ENCODE results near the gene NFIA. TPM values are rescaled to one million over a fixed set of nuclear protein-coding genes. Genes with fewer than 3 reads are reported as not detected.
A peak's percentile ranks its signal among the peaks of the same experiment; 100 is the strongest.

The NFIA gene
- total and polyA plus RNA-seq, 2 of the 13 experiments (the other 11 are each of a cell fraction or from before 2014, with no cell fraction given): 14.7 to 28.5 TPM

DNA sequence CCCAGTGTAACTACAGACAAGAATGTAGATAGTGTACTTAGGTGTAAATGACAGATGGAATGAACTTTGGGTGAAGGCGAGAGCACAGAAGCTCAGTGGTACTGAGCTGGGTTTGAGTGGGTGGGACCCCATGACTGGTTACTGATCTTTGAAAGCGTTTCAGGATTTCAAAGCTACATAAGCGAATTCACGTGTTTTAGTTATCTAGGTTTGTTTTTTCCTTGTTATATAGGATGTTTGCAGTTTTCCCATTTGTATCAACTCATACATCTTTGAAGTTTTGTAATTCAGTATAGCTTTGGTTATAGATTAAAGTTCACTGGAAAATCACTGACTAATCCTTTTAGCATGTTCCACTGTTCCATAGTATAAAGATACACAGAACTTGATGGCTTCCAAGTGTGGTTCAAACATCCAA is 182.5 kb downstream of the NFIA start (continued):
- TF ChIP-seq, protein P1, sequence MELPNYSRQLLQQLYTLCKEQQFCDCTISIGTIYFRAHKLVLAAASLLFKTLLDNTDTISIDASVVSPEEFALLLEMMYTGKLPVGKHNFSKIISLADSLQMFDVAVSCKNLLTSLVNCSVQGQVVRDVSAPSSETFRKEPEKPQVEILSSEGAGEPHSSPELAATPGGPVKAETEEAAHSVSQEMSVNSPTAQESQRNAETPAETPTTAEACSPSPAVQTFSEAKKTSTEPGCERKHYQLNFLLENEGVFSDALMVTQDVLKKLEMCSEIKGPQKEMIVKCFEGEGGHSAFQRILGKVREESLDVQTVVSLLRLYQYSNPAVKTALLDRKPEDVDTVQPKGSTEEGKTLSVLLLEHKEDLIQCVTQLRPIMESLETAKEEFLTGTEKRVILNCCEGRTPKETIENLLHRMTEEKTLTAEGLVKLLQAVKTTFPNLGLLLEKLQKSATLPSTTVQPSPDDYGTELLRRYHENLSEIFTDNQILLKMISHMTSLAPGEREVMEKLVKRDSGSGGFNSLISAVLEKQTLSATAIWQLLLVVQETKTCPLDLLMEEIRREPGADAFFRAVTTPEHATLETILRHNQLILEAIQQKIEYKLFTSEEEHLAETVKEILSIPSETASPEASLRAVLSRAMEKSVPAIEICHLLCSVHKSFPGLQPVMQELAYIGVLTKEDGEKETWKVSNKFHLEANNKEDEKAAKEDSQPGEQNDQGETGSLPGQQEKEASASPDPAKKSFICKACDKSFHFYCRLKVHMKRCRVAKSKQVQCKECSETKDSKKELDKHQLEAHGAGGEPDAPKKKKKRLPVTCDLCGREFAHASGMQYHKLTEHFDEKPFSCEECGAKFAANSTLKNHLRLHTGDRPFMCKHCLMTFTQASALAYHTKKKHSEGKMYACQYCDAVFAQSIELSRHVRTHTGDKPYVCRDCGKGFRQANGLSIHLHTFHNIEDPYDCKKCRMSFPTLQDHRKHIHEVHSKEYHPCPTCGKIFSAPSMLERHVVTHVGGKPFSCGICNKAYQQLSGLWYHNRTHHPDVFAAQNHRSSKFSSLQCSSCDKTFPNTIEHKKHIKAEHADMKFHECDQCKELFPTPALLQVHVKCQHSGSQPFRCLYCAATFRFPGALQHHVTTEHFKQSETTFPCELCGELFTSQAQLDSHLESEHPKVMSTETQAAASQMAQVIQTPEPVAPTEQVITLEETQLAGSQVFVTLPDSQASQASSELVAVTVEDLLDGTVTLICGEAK (IDR thresholded peaks at IDR 0.05): no peak
- TF ChIP-seq, protein P1 (CRISPR knock-in tag; IDR thresholded peaks at IDR 0.05): no peak
- TF ChIP-seq, protein P2, sequence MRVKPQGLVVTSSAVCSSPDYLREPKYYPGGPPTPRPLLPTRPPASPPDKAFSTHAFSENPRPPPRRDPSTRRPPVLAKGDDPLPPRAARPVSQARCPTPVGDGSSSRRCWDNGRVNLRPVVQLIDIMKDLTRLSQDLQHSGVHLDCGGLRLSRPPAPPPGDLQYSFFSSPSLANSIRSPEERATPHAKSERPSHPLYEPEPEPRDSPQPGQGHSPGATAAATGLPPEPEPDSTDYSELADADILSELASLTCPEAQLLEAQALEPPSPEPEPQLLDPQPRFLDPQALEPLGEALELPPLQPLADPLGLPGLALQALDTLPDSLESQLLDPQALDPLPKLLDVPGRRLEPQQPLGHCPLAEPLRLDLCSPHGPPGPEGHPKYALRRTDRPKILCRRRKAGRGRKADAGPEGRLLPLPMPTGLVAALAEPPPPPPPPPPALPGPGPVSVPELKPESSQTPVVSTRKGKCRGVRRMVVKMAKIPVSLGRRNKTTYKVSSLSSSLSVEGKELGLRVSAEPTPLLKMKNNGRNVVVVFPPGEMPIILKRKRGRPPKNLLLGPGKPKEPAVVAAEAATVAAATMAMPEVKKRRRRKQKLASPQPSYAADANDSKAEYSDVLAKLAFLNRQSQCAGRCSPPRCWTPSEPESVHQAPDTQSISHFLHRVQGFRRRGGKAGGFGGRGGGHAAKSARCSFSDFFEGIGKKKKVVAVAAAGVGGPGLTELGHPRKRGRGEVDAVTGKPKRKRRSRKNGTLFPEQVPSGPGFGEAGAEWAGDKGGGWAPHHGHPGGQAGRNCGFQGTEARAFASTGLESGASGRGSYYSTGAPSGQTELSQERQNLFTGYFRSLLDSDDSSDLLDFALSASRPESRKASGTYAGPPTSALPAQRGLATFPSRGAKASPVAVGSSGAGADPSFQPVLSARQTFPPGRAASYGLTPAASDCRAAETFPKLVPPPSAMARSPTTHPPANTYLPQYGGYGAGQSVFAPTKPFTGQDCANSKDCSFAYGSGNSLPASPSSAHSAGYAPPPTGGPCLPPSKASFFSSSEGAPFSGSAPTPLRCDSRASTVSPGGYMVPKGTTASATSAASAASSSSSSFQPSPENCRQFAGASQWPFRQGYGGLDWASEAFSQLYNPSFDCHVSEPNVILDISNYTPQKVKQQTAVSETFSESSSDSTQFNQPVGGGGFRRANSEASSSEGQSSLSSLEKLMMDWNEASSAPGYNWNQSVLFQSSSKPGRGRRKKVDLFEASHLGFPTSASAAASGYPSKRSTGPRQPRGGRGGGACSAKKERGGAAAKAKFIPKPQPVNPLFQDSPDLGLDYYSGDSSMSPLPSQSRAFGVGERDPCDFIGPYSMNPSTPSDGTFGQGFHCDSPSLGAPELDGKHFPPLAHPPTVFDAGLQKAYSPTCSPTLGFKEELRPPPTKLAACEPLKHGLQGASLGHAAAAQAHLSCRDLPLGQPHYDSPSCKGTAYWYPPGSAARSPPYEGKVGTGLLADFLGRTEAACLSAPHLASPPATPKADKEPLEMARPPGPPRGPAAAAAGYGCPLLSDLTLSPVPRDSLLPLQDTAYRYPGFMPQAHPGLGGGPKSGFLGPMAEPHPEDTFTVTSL (CRISPR knock-in tag; IDR thresholded peaks at IDR 0.05; ENCODE audit: borderline replicate concordance): peak; percentile 49; the same call in 1 of the 2 replicates
- TF ChIP-seq MEF2D (CRISPR knock-in tag; IDR thresholded peaks at IDR 0.05) (0 out of 2 replicates have a peak, but pooled peaks have one; percentile 29), KDM3A (CRISPR knock-in tag; IDR thresholded peaks at IDR 0.05; ENCODE audit: low read depth) (0 out of 2 replicates have a peak, but pooled peaks have one; percentile 18), FOXA3 (CRISPR knock-in tag; IDR thresholded peaks at IDR 0.05) (peak; percentile 72; the same call in 1 of the 2 replicates), ZSCAN29 (CRISPR knock-in tag; conservative IDR thresholded peaks at IDR 0.05) (peak; percentile 52; the same call in 1 of the 2 replicates), ZNF441 (CRISPR knock-in tag; IDR thresholded peaks at IDR 0.05; ENCODE audit: borderline replicate concordance) (0 out of 2 replicates have a peak, but pooled peaks have one; percentile 42), ISL2 (CRISPR knock-in tag; IDR thresholded peaks at IDR 0.05) (peak; percentile 94), HNF4G (IDR thresholded peaks at IDR 0.05; ENCODE audit: borderline replicate concordance, low read depth, low read length) (peak; percentile 32; the same call in 1 of the 2 replicates), HNF4G (CRISPR knock-in tag; IDR thresholded peaks at IDR 0.05; ENCODE audit: borderline replicate concordance, low read depth) (no peak), ARNTL (CRISPR knock-in tag; IDR thresholded peaks at IDR 0.05) (peak; percentile 81; the same call in 1 of the 2 replicates), FOXM1 (CRISPR knock-in tag; IDR thresholded peaks at IDR 0.05) (no peak), ZNF775 (CRISPR knock-in tag; IDR thresholded peaks at IDR 0.05; ENCODE audit: borderline replicate concordance) (no peak)
